ENCODE measurements around the gene ARAP3.

GRCh38 chr5:141722266-141722665, 40.2 kb upstream of the ARAP3 start:
- TF ChIP-seq CTCF (IDR thresholded peaks at IDR 0.05; ENCODE audit: poor library complexity, severe bottlenecking) = no peak
- TF ChIP-seq, protein P1, sequence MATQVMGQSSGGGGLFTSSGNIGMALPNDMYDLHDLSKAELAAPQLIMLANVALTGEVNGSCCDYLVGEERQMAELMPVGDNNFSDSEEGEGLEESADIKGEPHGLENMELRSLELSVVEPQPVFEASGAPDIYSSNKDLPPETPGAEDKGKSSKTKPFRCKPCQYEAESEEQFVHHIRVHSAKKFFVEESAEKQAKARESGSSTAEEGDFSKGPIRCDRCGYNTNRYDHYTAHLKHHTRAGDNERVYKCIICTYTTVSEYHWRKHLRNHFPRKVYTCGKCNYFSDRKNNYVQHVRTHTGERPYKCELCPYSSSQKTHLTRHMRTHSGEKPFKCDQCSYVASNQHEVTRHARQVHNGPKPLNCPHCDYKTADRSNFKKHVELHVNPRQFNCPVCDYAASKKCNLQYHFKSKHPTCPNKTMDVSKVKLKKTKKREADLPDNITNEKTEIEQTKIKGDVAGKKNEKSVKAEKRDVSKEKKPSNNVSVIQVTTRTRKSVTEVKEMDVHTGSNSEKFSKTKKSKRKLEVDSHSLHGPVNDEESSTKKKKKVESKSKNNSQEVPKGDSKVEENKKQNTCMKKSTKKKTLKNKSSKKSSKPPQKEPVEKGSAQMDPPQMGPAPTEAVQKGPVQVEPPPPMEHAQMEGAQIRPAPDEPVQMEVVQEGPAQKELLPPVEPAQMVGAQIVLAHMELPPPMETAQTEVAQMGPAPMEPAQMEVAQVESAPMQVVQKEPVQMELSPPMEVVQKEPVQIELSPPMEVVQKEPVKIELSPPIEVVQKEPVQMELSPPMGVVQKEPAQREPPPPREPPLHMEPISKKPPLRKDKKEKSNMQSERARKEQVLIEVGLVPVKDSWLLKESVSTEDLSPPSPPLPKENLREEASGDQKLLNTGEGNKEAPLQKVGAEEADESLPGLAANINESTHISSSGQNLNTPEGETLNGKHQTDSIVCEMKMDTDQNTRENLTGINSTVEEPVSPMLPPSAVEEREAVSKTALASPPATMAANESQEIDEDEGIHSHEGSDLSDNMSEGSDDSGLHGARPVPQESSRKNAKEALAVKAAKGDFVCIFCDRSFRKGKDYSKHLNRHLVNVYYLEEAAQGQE (IDR thresholded peaks at IDR 0.05; ENCODE audit: borderline replicate concordance) = no peak
